Cortex of kidney (tissue), 1 donor: ENCODE data around the gene PSMC2.

Experiments used
- DNase-seq: peaks from one replicate; lab custom pipeline; 2025; lab: John Stamatoyannopoulos, UW

The PSMC2 gene

GRCh38 chr7:103347507-103348267 is at the start of gene PSMC2:
Gene PSMC2 (plus strand): TSS chr7:103347643. CDS start chr7:103347712, 69 bp downstream.
- no peak for DNase-seq

DNA sequence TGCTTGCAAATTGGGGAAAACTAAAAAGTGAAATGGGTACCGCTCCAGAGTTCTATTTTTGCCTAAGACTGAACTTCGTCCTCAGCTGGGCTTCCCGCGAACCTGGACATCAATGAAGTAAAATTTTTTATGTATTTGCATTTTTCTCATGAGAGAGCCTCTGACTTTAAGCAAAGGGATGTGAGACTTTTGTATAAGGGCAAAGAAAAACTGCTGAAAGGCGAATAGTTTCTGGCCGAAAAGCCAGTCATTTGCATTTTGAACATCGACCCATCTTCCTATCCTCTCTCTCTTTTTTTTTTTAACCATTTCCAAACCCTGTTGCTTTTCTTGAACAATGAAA is 49.6 kb upstream of the PSMC2 start:
- DNase-seq, result no peak

GRCh38 chr7:103299660-103300059 is 47.8 kb upstream of the PSMC2 start:
- DNase-seq, result no peak

GRCh38 chr7:103301441-103301840 is 46.0 kb upstream of the PSMC2 start:
- DNase-seq, result no peak

DNA sequence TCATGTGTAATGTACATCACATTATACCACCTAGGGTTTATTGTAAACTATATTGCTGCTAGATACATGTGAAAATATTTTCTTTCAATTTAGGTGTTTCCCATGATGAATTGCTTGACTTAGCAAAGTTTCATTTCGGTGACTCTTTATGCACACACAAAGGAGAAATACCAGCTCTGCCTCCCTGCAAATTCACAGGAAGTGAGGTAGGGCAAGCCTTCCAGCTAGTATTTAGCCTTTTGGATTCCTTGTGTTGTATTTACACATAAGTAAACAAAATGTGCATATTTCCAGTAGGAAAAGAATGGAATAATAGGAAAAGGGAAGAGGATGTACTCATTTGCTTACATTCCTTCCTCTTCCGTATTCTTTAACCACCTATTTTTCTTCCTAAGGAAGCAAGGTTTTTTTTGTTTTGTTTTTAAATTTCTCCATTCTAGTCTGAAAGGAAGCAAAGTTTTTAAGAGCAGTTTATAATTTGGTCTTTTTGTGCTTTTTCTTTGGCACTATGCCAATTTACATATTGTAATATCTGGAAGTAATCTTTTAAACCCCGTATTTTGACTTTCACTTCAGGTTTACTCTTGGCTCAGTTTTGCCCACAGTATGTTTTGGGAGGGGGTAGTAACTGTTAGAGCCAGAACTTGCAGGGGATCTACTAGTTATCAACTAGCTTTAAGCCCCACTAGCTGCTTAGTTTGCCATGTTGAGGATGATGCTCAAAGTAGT is 39.8 kb upstream of the PSMC2 start:
- no peak for DNase-seq

DNA sequence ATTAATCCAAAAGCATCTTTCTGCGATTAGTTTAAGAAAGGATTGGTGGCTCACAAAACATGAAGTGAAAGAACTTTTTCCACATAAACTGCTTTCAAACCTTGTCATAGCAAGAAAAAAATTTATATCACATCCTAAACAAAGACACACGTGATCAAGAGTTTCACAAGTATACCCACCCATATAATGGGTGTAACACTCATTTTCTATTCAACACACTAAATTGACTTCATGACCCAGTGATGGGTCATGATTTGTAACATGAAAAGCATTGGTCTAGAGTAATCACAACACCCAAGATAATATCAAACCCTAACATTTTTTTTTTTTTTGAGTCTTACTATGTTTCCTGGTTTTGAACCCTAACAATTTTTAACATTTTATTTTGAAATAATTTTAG is 32.6 kb upstream of the PSMC2 start:
- DNase-seq, result no peak

DNA sequence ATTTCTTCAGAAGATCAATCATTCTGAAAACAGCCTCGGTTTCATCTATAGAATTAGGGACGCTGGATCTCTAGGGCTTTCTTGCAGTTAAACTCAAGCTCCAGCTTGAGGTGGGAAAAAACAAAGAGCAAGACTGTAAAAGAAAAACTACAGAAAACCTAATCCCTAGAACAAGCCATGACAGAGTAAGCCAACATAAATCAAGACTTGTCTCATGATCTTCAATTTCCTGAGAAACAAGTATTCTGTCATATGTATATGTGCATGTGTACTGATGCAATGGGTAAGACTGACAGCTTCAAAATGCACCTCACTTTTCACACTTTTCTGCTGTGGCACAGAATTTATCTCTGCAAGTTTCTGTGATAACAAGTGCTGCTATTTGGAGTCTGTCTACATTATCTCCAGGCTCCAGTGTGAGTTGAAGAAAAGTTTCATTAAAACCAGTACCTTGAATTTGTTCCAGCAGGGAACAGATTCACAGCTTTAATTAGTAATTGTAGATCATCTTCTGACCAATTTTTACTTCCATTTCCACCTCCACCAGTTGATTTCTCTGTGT is 31.0 kb upstream of the PSMC2 start:
- DNase-seq, result no peak

GRCh38 chr7:103317009-103317408 is 30.4 kb upstream of the PSMC2 start:
- no peak for DNase-seq

- DNase-seq, result no peak
These were observed 21.7 kb upstream of the PSMC2 start for GRCh38 chr7:103325744-103326143.

DNA sequence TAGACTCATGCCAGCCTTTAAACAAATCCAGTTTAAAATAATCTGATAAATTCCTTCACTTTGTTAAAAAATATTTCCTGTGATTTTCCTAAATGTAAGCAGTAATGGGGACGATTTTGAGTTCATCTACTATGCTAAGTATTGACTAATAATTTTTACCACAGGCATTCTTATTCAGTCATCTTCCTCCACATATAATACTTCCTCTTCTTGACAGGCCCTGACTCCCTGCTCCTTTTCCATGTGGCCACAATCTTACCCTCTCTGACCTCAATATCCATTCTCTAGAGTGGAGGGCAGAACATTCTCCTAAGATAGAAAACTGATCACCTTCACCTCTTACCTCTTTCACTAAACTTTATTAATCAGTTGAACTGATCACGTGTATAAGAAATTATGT is 10.7 kb upstream of the PSMC2 start:
- no peak for DNase-seq

DNA sequence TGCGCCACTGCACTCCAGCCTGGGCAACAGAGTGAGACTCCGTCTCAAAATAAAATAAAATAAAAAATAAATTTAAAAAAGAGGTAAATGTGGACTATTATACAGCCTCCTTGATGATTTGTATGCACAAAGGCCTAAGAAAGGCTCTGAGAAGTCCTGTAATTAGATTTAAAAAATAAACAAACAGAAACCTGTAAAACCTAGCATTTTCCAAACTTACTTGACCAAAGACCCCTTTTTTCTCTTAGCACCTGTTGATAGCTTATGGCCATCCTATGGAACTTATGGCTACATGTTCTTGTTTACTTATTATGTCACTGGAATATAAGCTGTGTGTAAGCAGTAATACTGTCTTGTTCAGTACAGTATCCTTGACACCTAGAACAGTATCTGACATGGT is 8.6 kb upstream of the PSMC2 start:
- DNase-seq, result no peak

DNA sequence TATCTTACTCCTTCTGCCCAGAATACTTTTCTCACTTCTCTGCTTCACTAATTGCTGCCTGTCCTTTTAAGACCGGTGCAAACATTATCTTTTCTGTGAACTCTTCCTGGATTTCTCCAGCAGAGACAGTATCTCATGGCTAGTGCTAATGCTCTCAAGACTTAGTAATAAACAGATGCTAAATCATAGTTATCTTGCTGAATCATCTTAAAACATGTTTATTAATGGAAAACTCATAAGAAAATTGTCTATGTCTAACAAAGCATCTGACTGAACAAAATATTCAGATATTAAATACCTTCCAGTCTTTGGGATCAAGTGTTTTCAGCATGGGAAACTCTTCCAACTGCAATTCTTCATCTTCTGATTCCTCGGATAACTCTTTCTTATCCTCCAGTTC is 6.0 kb upstream of the PSMC2 start:
- DNase-seq, result no peak

- no peak for DNase-seq
These were observed 4.1 kb upstream of the PSMC2 start for GRCh38 chr7:103343332-103343731.

GRCh38 chr7:103343758-103344452 is 3.5 kb upstream of the PSMC2 start:
- no peak for DNase-seq

- DNase-seq, result no peak
These were observed 2.8 kb upstream of the PSMC2 start, which contains the start of gene DNAJC2 for GRCh38 chr7:103344453-103345149. Gene DNAJC2 (minus strand): TSS chr7:103344767. CDS start chr7:103344622, 145 bp downstream.

- DNase-seq, result no peak
These were observed 1.0 kb upstream of the PSMC2 start for GRCh38 chr7:103346396-103346795.

- DNase-seq, result no peak
These were observed 1.0 kb downstream of the PSMC2 start for GRCh38 chr7:103348452-103348851.

DNA sequence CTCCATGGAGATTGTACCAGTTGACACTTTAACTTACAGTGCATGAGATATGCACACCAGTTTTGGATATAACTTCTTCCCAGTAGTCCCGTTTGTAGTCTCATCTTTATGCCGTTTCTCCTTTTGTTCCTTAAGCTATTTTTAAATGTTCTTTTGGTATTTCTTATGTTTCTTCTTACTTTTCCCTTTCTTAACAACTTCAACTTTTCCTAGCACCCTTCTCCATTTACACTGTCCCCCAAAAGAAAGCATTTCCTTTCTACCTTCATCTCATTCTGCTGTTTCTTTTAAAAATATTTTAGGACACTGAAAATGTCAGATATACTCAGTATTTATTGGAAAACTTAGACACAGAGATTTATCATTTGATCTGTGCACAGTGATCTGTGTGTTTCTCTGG is 1.5 kb downstream of the PSMC2 start:
- DNase-seq, result no peak

DNA sequence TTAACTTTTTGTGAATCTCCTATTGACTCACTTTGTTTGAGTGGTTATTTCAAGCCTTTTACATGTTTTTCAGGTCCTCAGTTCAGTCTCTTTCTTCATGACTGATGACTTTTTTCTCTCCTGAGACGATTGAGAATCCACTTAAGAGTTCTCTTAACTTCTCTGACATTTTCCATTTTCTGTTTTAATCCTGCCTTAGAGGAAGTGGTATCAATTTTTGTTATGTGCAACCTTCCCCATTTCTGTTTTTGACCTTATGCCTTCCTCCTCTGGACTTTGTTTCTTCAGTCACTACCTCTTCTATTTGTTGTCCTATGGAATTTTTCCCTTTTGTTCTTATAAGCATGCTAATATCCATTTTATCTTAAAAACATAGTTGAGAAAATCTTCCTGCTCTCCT is 2.4 kb downstream of the PSMC2 start:
- no peak for DNase-seq

DNA sequence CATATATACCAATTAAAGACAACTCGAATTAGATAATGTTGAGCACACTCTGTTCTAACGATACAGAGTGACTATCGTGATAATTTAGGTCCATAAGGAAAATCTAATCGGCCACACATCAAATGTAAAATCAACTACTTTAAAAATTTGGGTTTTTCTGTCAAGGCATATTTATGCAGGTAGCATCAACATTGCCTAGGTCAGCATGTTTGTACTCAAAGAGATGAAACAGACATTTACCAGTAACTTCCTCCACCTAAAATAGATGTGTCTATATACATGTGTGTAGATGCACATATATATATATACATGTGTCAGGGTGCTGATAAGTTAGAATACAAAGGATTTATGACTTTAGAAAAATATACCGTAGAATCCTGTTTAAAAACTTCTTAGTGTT is 22.0 kb downstream of the PSMC2 start:
- DNase-seq, result no peak

DNA sequence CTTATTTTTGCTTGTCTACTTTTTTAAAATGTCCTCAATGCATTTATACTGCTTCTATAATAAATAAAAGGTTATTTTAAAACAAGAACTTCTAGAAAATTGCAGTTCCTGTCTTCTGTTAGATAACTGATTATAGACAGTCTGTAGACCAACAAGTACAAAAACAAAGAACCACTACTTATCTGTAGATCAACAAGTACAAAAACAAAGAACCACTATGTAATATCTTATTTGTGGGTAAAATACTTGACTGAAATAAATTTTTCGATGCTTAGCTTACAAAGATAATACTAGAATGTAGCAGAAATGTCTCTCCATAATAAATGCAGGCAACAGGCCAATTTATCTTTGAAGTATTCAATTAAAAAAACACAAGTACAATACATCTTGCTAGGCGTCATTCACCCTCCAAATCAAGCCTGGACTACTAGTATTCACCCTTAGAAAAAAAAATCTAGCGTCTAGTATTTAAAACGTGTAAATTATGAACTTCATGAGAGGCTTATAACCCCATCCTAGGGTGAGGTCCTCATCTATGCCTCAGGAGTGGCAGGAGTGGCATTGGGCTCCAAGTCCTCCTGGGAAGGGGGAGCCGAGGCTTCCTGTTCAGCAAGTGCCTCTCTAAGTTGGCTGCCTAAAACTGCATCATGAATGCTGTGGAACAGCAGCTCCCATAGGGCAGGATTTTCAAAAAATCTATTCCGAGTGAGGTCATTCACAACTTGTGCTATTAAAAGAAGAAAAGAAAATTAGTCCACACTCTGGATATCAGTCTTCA is 26.6 kb downstream of the PSMC2 start:
- no peak for DNase-seq
